ENCODE results near the gene CALHM1. TPM values are rescaled to one million over a fixed set of nuclear protein-coding genes. Genes with fewer than 3 reads are reported as not detected.

The CALHM1 gene
- total RNA-seq, 3 donors from 2014 or later (not counting 1 experiment from before 2014, with no cell fraction given): 0.23 to 0.57 TPM; not detected in 1

DNA sequence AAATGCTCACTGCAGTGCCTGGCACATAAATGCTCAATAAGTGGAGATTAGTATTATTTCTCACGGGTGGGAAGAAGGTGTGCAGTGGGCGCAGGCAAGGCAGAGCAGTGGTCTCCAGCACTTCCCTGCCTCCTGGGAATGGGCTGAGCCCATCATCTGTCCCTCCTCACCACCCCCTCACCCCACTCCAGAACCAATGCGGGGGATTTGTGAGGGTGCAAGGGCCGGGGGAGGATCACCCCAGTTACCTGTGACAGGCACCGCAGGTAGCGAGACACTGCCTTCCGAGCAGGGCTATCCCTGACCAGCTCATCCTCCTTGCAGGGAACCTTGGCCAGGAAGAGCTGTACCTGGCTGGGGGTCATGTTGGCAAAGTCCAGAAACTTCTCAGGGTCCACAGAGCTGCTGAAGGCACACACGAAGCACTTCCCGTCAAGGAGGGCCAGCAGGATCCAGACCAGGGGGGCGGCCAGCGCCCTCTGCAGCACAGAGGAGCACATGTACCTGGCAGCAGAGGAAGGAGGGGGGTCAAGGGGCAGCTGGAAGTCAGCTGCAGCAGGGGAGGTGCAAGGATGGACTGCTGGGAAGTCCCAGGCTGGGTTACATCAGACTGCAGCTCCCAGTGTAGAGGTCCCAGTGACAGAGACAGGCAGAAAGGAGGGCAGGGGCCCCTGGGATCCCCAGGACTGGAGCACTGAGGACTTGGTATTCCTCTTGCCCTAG is 17.5 kb upstream of the CALHM1 start:
- no peak overlapping the region for H3K27ac Mint-ChIP-seq

DNA sequence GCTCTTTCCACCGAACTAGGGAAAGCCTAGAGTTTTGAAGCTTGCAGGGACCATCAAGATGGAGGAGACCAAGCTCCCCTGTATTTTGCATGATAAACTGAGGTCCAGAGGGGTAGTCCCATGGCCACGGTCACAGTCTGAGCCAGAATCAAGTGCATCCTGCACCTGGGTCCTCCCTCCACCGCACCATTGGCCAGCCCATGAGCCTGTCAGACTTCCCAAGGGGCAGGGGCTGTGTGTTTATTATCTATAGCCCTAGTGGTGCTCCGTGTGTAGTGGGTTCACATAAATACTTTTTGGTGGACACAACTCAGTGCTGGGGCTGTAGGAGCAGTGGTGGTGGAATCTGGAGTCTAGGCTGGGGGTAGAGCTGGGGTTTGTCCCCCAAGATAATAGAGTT is 16.7 kb upstream of the CALHM1 start:
- intact Hi-C loops (cut with micrococcal nuclease): no loop called here
- no peaks in the 10 kb centered on the region for H3K36me3 ChIP-seq (ENCODE audit: control insufficient read depth, insufficient read depth, low read length)
- no peak overlapping the region for H3K27ac Mint-ChIP-seq

More for the DNA sequence above, 17.5 kb upstream of the CALHM1 start:
- TF ChIP-seq, protein P1, sequence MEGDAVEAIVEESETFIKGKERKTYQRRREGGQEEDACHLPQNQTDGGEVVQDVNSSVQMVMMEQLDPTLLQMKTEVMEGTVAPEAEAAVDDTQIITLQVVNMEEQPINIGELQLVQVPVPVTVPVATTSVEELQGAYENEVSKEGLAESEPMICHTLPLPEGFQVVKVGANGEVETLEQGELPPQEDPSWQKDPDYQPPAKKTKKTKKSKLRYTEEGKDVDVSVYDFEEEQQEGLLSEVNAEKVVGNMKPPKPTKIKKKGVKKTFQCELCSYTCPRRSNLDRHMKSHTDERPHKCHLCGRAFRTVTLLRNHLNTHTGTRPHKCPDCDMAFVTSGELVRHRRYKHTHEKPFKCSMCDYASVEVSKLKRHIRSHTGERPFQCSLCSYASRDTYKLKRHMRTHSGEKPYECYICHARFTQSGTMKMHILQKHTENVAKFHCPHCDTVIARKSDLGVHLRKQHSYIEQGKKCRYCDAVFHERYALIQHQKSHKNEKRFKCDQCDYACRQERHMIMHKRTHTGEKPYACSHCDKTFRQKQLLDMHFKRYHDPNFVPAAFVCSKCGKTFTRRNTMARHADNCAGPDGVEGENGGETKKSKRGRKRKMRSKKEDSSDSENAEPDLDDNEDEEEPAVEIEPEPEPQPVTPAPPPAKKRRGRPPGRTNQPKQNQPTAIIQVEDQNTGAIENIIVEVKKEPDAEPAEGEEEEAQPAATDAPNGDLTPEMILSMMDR (IDR thresholded peaks at IDR 0.05): no peak
- Mint-ChIP-seq H3K4me3 (no peak overlapping the region), H3K9me3 (no peaks in the 10 kb centered on the region), H3K36me3 (no peaks in the 10 kb centered on the region), H3K27me3 (ENCODE audit: low read depth in 2 of 2) (no peaks in the 10 kb centered on the region), H3K4me1 (peaks cover 13 to 19% of the 10 kb centered on the region in 2 donors)
- Histone ChIP-seq H3K4me3 (ENCODE audit: low read length) (no peak overlapping the region), H3K36me3 (ENCODE audit: control insufficient read depth, insufficient read depth, low read length) (no peaks in the 10 kb centered on the region), H3K27ac (ENCODE audit: low read length) (no peak overlapping the region), H3K4me1 (ENCODE audit: control insufficient read depth, insufficient read depth, low read length) (peaks cover 31% of the 10 kb centered on the region), H3K9me3 (ENCODE audit: control insufficient read depth, insufficient read depth, low read length) (no peaks in the 10 kb centered on the region), H3K27me3 (ENCODE audit: control insufficient read depth, insufficient read depth, low read length) (no peaks in the 10 kb centered on the region)
- peak; percentile 32 to 59 (median 33) for ATAC-seq
- intact Hi-C loops (cut with micrococcal nuclease): no loop called here
- 85% methylated on average over 11 of the region's 11 CpGs for whole genome bisulfite sequencing (ENCODE audit: insufficient coverage)
- DNase-seq: peak in 1 of 2 donors; percentile 40

DNA sequence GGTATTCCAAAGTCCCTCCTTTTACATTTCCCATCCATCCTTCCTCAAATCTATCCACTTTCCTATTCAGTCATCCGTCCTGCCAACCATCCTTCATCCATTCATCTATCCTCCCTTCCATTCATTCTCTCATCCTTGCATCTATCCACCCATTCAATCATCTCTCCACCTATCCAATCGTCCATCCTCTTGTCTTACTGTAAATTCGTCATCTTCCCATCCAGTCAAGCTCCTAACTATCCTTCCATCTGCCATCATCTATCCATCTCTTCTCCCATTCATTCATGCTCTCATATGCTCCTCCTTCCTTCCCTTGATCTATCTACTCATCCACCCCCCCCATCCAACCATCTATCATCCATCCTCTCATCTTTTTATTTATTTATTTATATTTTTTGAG is 15.4 kb upstream of the CALHM1 start:
- Mint-ChIP-seq H3K27me3 (ENCODE audit: low read depth in 2 of 2) (no peaks in the 10 kb centered on the region), H3K4me3 (no peak overlapping the region), H3K9me3 (no peaks in the 10 kb centered on the region), H3K27ac (peak overlapping the region in 1 of 2 donors; percentile 2), H3K4me1 (peaks cover 34 to 40% of the 10 kb centered on the region in 2 donors), H3K36me3 (no peaks in the 10 kb centered on the region)
- no peak for DNase-seq
- Histone ChIP-seq H3K4me1 (ENCODE audit: control insufficient read depth, insufficient read depth, low read length) (peaks cover 52% of the 10 kb centered on the region), H3K36me3 (ENCODE audit: control insufficient read depth, insufficient read depth, low read length) (no peaks in the 10 kb centered on the region), H3K4me3 (ENCODE audit: low read length) (no peak overlapping the region), H3K27ac (ENCODE audit: low read length) (no peak overlapping the region), H3K9me3 (ENCODE audit: control insufficient read depth, insufficient read depth, low read length) (no peaks in the 10 kb centered on the region), H3K27me3 (ENCODE audit: control insufficient read depth, insufficient read depth, low read length) (no peaks in the 10 kb centered on the region)
- intact Hi-C loops (cut with micrococcal nuclease): no loop called here
- no peak for ATAC-seq
- WGBS (ENCODE audit: insufficient coverage): 94% methylated on average over 3 of the region's 3 CpGs
- TF ChIP-seq, protein P1 (IDR thresholded peaks at IDR 0.05): no peak

More for the DNA sequence above, 16.7 kb upstream of the CALHM1 start:
- no peaks in the 10 kb centered on the region for H3K9me3 ChIP-seq (ENCODE audit: control insufficient read depth, insufficient read depth, low read length)
- Mint-ChIP-seq H3K27me3 (ENCODE audit: low read depth in 2 of 2) (no peaks in the 10 kb centered on the region), H3K4me3 (no peak overlapping the region), H3K9me3 (no peaks in the 10 kb centered on the region), H3K4me1 (peaks cover 21 to 26% of the 10 kb centered on the region in 2 donors), H3K36me3 (no peaks in the 10 kb centered on the region)
- H3K27ac ChIP-seq (ENCODE audit: low read length): no peak overlapping the region
- TF ChIP-seq, protein P1 (IDR thresholded peaks at IDR 0.05): no peak
- no peak overlapping the region for H3K4me3 ChIP-seq (ENCODE audit: low read length)
- H3K27me3 ChIP-seq (ENCODE audit: control insufficient read depth, insufficient read depth, low read length): no peaks in the 10 kb centered on the region
- H3K4me1 ChIP-seq (ENCODE audit: control insufficient read depth, insufficient read depth, low read length): peaks cover 39% of the 10 kb centered on the region
- DNase-seq (no peak), ATAC-seq (no peak)
- 90% methylated on average over 4 of the region's 4 CpGs for WGBS (ENCODE audit: insufficient coverage)
